IPS-15b (cell line): Measurements from ENCODE around the gene PARD3B.

Experiments
- H3K27me3 ChIP-seq: one replicate; pipeline ENCODE4 v1.6.1; 2013; ENCODE audit warnings: low read length; ENCODE audit not compliant: control insufficient read depth, insufficient read depth
- H3K36me3 ChIP-seq: one replicate; pipeline ENCODE4 v1.6.1; 2013; ENCODE audit warnings: low read length; ENCODE audit not compliant: control insufficient read depth, insufficient read depth
- H3K4me1 ChIP-seq: one replicate; pipeline ENCODE4 v1.6.1; 2013; ENCODE audit warnings: mild to moderate bottlenecking, low read length; ENCODE audit not compliant: control insufficient read depth, insufficient read depth
- H3K4me3 ChIP-seq: one replicate; pipeline ENCODE4 v1.5.1; 2013; ENCODE audit warnings: low read depth, low read length
- H3K9ac ChIP-seq: one replicate; pipeline ENCODE4 v1.6.1; 2013; ENCODE audit warnings: low read depth, mild to moderate bottlenecking, low read length
- H3K9me3 ChIP-seq: one replicate; pipeline ENCODE4 v1.6.1; 2013; ENCODE audit warnings: mild to moderate bottlenecking, low read length; ENCODE audit not compliant: control insufficient read depth, insufficient read depth

Gene PARD3B

DNA sequence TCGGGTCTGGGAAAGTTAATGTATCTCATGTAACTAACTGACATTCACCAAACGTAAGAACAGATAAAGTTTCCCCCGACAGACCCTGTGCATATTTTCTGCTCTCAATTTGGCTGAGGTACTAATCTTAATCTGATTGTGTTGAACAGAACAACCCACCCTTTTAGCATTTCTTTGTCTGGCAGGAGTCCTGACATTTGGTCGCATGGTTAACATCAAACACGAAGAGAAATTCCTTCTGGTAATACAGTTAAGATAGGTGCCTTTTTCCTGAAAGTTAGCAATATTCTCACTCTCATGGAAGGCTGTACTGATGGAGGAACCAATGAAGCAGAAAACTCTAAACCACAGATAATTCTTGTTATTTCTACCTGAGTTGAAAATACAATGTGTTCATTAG, 520.8 kb downstream of the PARD3B start:
- H3K9ac ChIP-seq, result no peak overlapping the region
- no peaks in the 10 kb centered on the region for H3K27me3 ChIP-seq
- peaks cover 4% of the 10 kb centered on the region for H3K4me1 ChIP-seq
- no peak overlapping the region for H3K4me3 ChIP-seq
- H3K36me3 ChIP-seq, result no peaks in the 10 kb centered on the region
- no peaks in the 10 kb centered on the region for H3K9me3 ChIP-seq

DNA sequence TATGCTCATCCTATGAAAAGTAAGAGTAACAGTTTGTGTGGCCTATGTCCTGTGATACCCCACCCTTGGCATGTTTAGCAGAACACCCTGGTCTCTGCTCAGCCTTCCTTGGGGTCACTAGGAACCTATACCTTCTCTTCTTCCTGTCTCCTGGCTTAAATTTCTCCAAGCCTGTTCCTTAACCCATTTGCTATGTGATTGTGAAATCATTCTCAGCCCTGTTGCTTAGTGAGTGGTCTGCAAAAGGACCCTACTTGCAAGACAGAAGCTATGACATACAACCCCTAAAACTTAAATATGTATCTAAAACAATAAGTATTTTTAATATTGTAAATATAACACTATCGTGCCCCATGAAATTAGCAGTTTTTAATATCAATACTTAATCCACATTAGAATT, 524.7 kb downstream of the PARD3B start:
- Histone ChIP-seq H3K4me3 (no peak overlapping the region), H3K9me3 (no peaks in the 10 kb centered on the region)

DNA sequence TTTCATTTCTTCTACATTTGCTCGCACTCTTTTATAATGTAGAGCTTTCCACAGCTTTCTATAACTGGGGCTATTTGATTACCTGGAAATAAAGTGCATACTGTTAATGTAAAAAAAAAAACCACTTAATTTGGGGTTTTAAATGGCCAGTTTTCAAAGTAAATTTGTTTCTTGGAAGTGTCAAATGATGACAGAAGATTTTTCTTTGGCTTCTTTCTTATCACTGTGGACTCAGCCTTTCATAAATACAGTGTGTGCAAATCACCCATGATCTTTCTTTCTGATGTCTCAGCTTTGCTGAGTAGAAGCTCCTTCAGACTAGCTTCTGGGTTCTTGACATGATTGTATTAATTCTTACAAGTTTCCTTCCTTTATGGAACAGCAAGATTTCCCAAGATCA, 525.6 kb downstream of the PARD3B start:
- no peak overlapping the region for H3K9ac ChIP-seq
- H3K4me3 ChIP-seq, result no peak overlapping the region
- H3K27me3 ChIP-seq, result no peaks in the 10 kb centered on the region
- no peaks in the 10 kb centered on the region for H3K9me3 ChIP-seq
- peaks cover 4% of the 10 kb centered on the region for H3K4me1 ChIP-seq
- H3K36me3 ChIP-seq, result no peaks in the 10 kb centered on the region

More for the DNA sequence above, 524.7 kb downstream of the PARD3B start:
- H3K4me1 ChIP-seq, result peaks cover 4% of the 10 kb centered on the region
- no peaks in the 10 kb centered on the region for H3K36me3 ChIP-seq
- H3K27me3 ChIP-seq, result no peaks in the 10 kb centered on the region
- no peak overlapping the region for H3K9ac ChIP-seq

DNA sequence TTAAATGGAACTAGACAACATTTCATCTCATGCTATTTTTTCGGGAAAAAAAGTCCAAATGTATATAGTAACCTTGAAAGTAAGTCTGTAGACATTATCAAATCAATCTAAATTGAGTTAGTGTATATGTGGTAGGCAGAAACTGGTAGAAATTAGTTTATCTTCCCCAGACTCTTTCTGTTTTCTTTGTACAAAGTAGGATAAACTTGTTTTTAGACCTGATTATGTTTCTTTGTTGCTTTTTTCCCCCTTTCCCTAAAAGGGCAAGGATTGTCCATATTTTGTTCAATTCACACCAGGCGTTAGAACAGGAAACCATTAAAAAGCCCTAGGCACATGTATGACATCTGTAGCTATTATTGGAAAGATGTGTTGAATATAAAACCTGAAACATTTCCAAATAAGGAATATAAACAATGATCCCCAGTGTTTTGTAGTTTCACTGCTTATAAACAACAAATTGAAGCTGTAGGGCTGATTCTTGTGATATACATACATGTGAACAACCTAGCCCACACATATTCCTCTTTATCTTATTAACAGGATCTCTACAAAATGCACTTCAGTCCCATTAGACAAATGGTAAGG, 528.3 kb downstream of the PARD3B start:
- H3K4me1 ChIP-seq, result peaks cover 6% of the 10 kb centered on the region
- no peak overlapping the region for H3K4me3 ChIP-seq
- no peaks in the 10 kb centered on the region for H3K27me3 ChIP-seq
- no peaks in the 10 kb centered on the region for H3K9me3 ChIP-seq
- H3K36me3 ChIP-seq, result no peaks in the 10 kb centered on the region
- no peak overlapping the region for H3K9ac ChIP-seq

DNA sequence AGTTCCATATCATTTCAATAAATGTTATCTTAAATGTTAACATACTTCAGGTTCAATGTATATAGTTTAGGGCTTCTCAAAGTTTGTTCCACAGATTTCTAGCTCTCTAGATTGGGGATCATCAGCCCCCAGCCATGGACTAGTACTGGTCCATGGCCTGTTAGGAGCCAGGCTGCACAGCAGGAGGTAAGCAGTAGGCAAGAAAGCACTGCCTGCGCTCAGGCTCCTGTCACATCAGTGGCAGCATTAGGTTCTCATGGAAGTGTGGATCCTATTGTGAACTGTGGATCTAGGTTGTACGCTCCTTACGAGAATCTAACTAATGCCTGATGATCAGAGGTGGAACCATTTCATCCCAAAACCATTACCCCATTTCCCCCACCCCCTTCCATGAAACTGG, 531.1 kb downstream of the PARD3B start:
- Histone ChIP-seq H3K4me3 (no peak overlapping the region), H3K4me1 (peaks cover 2% of the 10 kb centered on the region), H3K27me3 (no peaks in the 10 kb centered on the region), H3K36me3 (no peaks in the 10 kb centered on the region), H3K9ac (no peak overlapping the region), H3K9me3 (no peaks in the 10 kb centered on the region)

DNA sequence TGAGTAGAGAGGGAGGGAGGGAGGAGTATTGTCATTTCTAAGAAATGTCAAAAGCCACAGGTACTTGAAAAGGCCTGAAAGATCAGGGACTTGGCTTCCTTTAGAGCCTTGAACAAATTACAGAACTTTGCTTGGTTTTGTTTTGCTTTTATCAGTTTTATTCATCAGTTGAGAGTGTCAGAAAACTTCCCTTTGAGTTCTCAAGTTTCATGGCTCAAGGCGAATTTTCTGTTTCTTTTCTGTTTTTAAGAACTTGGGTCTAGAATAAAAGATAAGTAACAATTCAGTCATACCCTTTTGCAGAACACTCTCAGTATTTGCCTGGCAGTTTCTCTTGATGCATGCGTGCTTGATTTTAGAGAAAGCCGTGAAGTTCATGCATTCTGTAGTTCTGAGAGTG, 531.9 kb downstream of the PARD3B start:
- no peak overlapping the region for H3K4me3 ChIP-seq

DNA sequence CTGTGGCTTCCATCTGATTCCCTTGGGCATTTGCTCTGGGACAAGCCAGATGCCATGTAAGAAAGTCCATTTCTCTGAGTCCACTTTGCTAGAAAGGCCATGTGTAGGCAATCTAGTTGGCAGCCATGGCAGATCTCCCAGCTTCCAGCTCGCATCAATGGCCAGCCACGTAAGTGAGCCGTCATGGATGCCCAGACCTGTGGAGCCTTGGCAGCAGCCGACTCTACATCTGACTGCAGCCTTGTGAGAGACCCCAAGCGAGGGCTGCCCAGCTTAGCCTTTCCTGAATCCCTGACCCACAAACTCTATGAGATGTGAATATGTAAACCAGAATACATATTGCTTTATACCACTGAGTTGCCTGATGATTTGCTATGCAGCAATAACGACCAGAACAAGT, 533.5 kb downstream of the PARD3B start:
- Histone ChIP-seq H3K9me3 (no peaks in the 10 kb centered on the region), H3K27me3 (no peaks in the 10 kb centered on the region), H3K36me3 (no peaks in the 10 kb centered on the region), H3K4me1 (peaks cover 2% of the 10 kb centered on the region), H3K4me3 (no peak overlapping the region), H3K9ac (no peak overlapping the region)

More for the DNA sequence above, 531.9 kb downstream of the PARD3B start:
- H3K9ac ChIP-seq, result no peak overlapping the region
- no peaks in the 10 kb centered on the region for H3K27me3 ChIP-seq
- H3K9me3 ChIP-seq, result no peaks in the 10 kb centered on the region
- H3K4me1 ChIP-seq, result peaks cover 2% of the 10 kb centered on the region
- H3K36me3 ChIP-seq, result no peaks in the 10 kb centered on the region

DNA sequence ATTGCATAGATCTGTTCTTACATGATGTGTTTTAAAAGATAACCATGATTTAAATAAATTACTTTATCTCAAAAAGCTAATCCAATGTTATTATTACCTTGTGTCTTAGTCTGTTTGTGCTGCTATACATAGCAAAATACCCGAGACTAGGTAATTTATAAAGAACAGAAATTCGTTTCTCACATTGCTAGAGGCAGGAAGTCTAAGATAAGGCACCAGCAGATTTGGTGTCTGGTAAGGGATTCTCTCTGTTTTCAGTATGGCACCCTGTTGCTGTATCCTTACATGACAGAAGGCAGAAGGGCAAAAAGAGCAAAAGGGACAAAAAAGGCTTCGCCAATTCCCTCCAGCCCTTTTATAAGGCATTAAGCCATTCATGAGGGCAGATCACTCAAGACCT, 533.9 kb downstream of the PARD3B start:
- Histone ChIP-seq H3K9ac (no peak overlapping the region), H3K36me3 (no peaks in the 10 kb centered on the region), H3K27me3 (no peaks in the 10 kb centered on the region), H3K4me3 (no peak overlapping the region), H3K4me1 (peaks cover 2% of the 10 kb centered on the region), H3K9me3 (no peaks in the 10 kb centered on the region)

DNA sequence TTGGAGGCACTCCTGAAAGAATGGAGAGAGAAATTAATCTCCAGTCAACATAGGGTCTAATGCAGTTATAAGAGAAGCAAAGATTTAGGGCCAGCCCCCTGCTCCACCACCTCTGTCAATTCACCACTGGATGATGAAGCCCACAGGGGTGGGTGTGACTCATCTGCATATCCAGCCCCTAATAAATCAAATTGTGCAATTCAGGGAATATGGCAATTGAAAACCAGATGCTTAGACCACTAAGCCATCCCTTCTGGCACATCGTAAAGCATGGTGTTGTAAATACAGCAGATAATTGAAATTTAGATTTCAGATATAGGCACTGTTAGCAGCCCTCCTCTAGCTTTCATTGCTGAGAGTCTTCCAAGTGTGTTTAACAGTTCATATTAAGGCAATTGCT, 541.4 kb downstream of the PARD3B start:
- Histone ChIP-seq H3K27me3 (no peaks in the 10 kb centered on the region), H3K36me3 (no peaks in the 10 kb centered on the region), H3K4me3 (no peak overlapping the region), H3K9ac (no peak overlapping the region), H3K9me3 (no peaks in the 10 kb centered on the region), H3K4me1 (no peaks in the 10 kb centered on the region)

DNA sequence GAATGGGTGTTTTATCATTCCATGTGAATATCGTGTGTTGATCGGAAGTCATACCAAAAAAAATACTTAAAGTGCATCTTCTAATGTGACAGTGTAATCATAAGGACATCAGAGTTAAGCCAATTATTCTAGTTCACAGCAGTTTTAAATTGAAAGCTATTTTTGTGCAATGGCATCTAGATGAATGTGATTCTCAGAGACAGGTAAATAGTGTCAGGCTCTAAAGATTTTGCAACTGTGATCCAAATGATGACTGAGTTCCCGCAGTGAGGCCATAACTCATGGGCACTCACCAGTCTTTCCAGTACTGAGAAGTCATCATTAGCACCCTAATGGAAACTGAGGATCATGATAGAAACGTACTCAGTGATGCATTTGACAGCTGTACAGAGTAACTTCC, 542.6 kb downstream of the PARD3B start:
- H3K9ac ChIP-seq, result no peak overlapping the region
- H3K4me1 ChIP-seq, result no peaks in the 10 kb centered on the region
- no peaks in the 10 kb centered on the region for H3K27me3 ChIP-seq
- no peaks in the 10 kb centered on the region for H3K9me3 ChIP-seq
- H3K36me3 ChIP-seq, result no peaks in the 10 kb centered on the region
- no peak overlapping the region for H3K4me3 ChIP-seq

DNA sequence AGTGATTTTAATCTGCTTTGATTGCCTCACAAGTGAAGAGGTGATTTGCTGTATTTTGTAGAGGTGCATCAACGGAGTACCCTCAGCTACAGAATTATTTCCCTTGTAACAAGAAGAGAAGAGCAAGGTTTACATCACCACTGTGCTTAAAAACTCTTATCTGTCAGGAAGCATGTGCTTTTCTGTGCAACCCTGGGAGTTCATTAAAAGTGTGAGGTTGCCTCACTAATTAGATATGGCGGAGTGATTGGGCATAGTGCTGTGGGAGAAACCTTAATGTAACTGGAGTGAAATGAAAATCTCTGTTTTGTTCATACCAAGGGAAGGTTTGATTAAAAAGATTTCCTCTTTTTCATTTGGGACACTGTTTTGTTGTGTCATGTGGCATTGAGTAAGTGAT, 544.7 kb downstream of the PARD3B start:
- Histone ChIP-seq H3K4me3 (no peak overlapping the region), H3K9me3 (no peaks in the 10 kb centered on the region), H3K4me1 (no peaks in the 10 kb centered on the region), H3K9ac (no peak overlapping the region), H3K27me3 (no peaks in the 10 kb centered on the region), H3K36me3 (no peaks in the 10 kb centered on the region)

DNA sequence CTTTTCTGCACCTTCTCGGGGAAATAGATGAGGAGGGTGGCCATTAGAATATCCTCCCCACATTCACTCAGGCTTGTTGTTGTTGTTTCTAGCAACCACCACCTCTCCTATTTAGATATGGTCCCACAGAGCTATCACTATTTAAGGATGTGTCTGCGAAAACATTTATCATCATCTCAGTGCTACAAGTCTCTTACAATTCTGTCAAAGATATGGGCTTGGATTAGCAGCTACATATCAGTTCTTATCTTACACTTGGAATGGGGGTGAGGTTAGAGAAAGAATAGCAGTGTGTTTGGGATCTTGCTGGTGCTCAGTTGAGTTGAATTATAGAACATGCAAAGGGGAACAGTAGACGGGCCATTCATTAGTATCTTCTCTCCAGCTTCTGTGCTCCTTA, 546.1 kb downstream of the PARD3B start:
- Histone ChIP-seq H3K4me1 (no peaks in the 10 kb centered on the region), H3K9me3 (no peaks in the 10 kb centered on the region), H3K9ac (no peak overlapping the region), H3K36me3 (no peaks in the 10 kb centered on the region), H3K27me3 (no peaks in the 10 kb centered on the region), H3K4me3 (no peak overlapping the region)
